Stomach (tissue), 9 donors: ENCODE results near the gene MCM5. TPM values are rescaled to one million over a fixed set of nuclear protein-coding genes. Genes with fewer than 3 reads are reported as not detected.

Source experiments
- DNase-seq, 2 donors: peaks; one replicate each; pipeline versions ENCODE4 v3.0.0 to v3.0.0-alpha.2; 2013 to 2019
- H3K27ac ChIP-seq, 5 donors: fragments of 200-600 bp in 4 of 5; sonication (generic) in 4 of 5; one replicate each; pipeline ENCODE4 v1.5.1; 2013 to 2019; ENCODE audit warnings: mild to moderate bottlenecking in 1 of 5, moderate library complexity in 1 of 5
- H3K27me3 ChIP-seq, 3 donors: fragments of 200-600 bp; sonication (generic); one replicate each; pipeline ENCODE4 v1.5.1; 2017 to 2019; ENCODE audit warnings: mixed run types in 1 of 3
- H3K36me3 ChIP-seq, 4 donors: fragments of 200-600 bp; sonication (generic); 1 replicate in 3 of 4; 2 replicates in 1 of 4; pipeline ENCODE4 v1.5.1; 2016 to 2019
- H3K4me1 ChIP-seq, 4 donors: fragments of 200-600 bp; sonication (generic); one replicate each; pipeline ENCODE4 v1.5.1; 2016 to 2019
- H3K4me3 ChIP-seq, 4 donors: fragments of 200-600 bp; sonication (generic) in 3 of 4; one replicate each; pipeline ENCODE4 v1.5.1; 2016 to 2019; ENCODE audit warnings: mild to moderate bottlenecking in 1 of 4
- H3K9me3 ChIP-seq, 4 donors: fragments of 200-600 bp; sonication (generic); one replicate each; pipeline ENCODE4 v1.5.1; 2016 to 2019
- CTCF ChIP-seq, 7 experiments: fragments of 450-650 bp in 4 of 7; fragments of 200-600 bp in 3 of 7; sonication (generic) in 3 of 7; IDR thresholded peaks; one replicate each; pipeline ENCODE4 v1.5.1; 2016 to 2019; ENCODE audit warnings: antibody characterized with exemption in 7 of 7, control low read depth in 2 of 7, mild to moderate bottlenecking in 1 of 7
- EP300 ChIP-seq: sonication (generic); formaldehyde crosslinking; IDR thresholded peaks from one replicate; pipeline ENCODE4 v1.6.1; 2017; ENCODE audit warnings: antibody characterized with exemption
- POLR2A ChIP-seq, 4 donors: fragments of 450-650 bp; IDR thresholded peaks; one replicate each; pipeline ENCODE4 v1.6.1; 2016; ENCODE audit warnings: antibody characterized with exemption in 4 of 4, control low read depth in 2 of 4, mild to moderate bottlenecking in 1 of 4, moderate library complexity in 1 of 4
- POLR2AphosphoS5 ChIP-seq, 3 donors: sonication (generic); formaldehyde crosslinking; IDR thresholded peaks; one replicate each; pipeline ENCODE4 v1.6.1; 2016; ENCODE audit warnings: antibody characterized with exemption in 3 of 3
- WGBS, 5 donors: extraction: QIAGEN DNeasy Blood & Tissue Kit in 3 of 5; methylation state at CpG; one replicate each; pipeline versions ENCODE4 v1.1.5 to v1.1.7; 2013 to 2018; 5-methylcytosine and 5-hydroxymethylcytosine counted together
- intact Hi-C: fragments of 100-400 bp; cut with DNase I; formaldehyde crosslinking; loops from one replicate; pipeline ENCODE4 v1.15.1; 2023; ENCODE audit warnings: low total_unique reads
- polyA plus RNA-seq, 3 donors: library from polyadenylated mRNA; stranded (reverse); fragments of 200-250 nt; gene quantifications; one replicate each; pipeline ENCODE4 v1.2.3, GENCODE V29; 2013
- total RNA-seq, 5 donors: library from RNA; depleted of rRNA; stranded (reverse); fragments of >200 nt; gene quantifications; one replicate each; pipeline versions ENCODE4 v1.1.0 to v1.2.3, GENCODE V29; 2014 to 2016
- donor health status: healthy with polysubstance abuse.
- donor health status: Bipolar disorder and iron deficiency.
- donor health status: healthy.

The MCM5 gene
- total and polyA plus RNA-seq, 8 donors: 13.0 to 74.5 (median 19.1) TPM

DNA sequence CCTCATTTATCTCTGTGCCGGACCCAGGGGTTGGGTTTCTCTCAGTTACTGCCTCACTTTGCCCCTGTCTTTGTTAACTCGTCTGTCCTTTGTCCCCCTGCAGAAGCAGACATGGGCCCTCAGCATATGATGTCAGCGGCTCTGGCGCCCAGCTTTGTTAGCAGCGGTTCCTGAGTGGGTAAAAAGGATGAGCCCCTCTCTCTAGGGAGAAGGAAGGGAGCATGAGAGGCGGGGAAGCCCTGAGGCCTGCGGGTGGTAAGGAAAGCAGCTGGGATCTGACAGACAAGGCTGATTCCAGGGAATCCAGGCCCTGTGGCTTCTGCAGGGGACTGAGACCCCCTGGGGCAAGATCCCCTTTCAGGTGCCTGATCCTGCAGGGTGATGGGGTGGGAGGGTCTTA is 51.7 kb downstream of the MCM5 start:
- 78 to 88% (median 84%) methylated on average over 7 of the region's 7 CpGs for WGBS, 5 donors
- Histone ChIP-seq H3K4me3 (no peak overlapping the region), H3K9me3 (no peaks in the 10 kb centered on the region), H3K27me3 (no peaks in the 10 kb centered on the region), H3K4me1 (peaks cover 4 to 26% (median 18%) of the 10 kb centered on the region in 4 donors), H3K27ac (peak overlapping the region; percentile 54 to 86 (median 82)), H3K36me3 (no peaks in the 10 kb centered on the region)
- no peak for DNase-seq
- intact Hi-C loops: no loop called here
- TF ChIP-seq CTCF (IDR thresholded peaks at IDR 0.05): no peak
- TF ChIP-seq POLR2AphosphoS5 (IDR thresholded peaks at IDR 0.05): no peak
- no peak for TF ChIP-seq EP300
- no peak for TF ChIP-seq POLR2A (IDR thresholded peaks at IDR 0.05)

DNA sequence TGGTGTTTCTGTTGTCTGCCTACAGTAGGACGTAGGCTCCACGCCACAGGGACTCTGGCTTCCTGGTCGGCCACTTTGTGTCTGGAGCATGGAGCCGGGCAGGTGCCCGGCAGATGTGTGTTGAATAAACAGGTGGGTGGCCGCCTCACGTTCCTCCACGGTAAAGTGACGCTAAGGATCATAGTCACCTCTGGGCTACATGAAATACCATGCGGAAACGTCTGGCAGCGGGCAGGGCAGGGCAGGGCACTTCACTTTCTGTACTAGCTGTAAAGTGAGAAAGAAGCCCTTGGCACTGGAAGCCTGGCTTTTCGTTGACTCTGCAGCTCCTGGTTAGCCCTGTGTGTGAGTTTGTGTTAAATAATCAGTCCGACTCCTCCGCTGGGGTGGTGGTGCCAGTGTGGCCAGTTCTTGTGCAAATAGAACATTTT is 52.4 kb downstream of the MCM5 start:
- no peaks in the 10 kb centered on the region for H3K36me3 ChIP-seq
- DNase-seq: peak; percentile 79 to 86
- intact Hi-C loops: no loop called here
- WGBS, 5 donors: 36 to 56% (median 43%) methylated on average over 10 to 15 of the region's 15 CpGs
- H3K27me3 ChIP-seq: no peaks in the 10 kb centered on the region
- no peak overlapping the region for H3K4me3 ChIP-seq
- no peaks in the 10 kb centered on the region for H3K9me3 ChIP-seq
- peak overlapping the region; percentile 54 to 86 (median 82) for H3K27ac ChIP-seq
- H3K4me1 ChIP-seq: peaks cover 4 to 26% (median 18%) of the 10 kb centered on the region in 4 donors
- TF ChIP-seq POLR2A (IDR thresholded peaks at IDR 0.05) (no peak), EP300 (no peak), CTCF (IDR thresholded peaks at IDR 0.05) (no peak), POLR2AphosphoS5 (IDR thresholded peaks at IDR 0.05) (peak in 2 of 3 donors; percentile 9 to 32)

- Histone ChIP-seq H3K9me3 (no peaks in the 10 kb centered on the region), H3K27me3 (no peaks in the 10 kb centered on the region), H3K4me3 (no peak overlapping the region), H3K27ac (peak overlapping the region; percentile 54 to 86 (median 82)), H3K36me3 (no peaks in the 10 kb centered on the region), H3K4me1 (peaks cover 4 to 26% (median 15%) of the 10 kb centered on the region in 4 donors)
- 48 to 70% (median 65%) methylated on average over 12 to 13 of the region's 13 CpGs for WGBS, 5 donors
- no peak for TF ChIP-seq EP300
- no peak for TF ChIP-seq CTCF (IDR thresholded peaks at IDR 0.05)
- TF ChIP-seq POLR2AphosphoS5 (IDR thresholded peaks at IDR 0.05): no peak
- no peak for TF ChIP-seq POLR2A (IDR thresholded peaks at IDR 0.05)
- intact Hi-C loops: no loop called here
- no peak for DNase-seq
Observed at GRCh38 chr22:35452810-35453743, 53.1 kb downstream of the MCM5 start.

- no peaks in the 10 kb centered on the region for H3K9me3 ChIP-seq
- H3K36me3 ChIP-seq: no peaks in the 10 kb centered on the region
- no peak overlapping the region for H3K27ac ChIP-seq
- TF ChIP-seq POLR2AphosphoS5 (IDR thresholded peaks at IDR 0.05) (no peak), CTCF (IDR thresholded peaks at IDR 0.05) (no peak), EP300 (no peak), POLR2A (IDR thresholded peaks at IDR 0.05) (no peak)
- no peak for DNase-seq
- intact Hi-C loops: no loop called here
- H3K4me3 ChIP-seq: no peak overlapping the region
- H3K27me3 ChIP-seq: no peaks in the 10 kb centered on the region
- peaks cover 4 to 26% (median 15%) of the 10 kb centered on the region in 4 donors for H3K4me1 ChIP-seq
- WGBS, 5 donors: 70 to 74% (median 72%) methylated on average over 8 to 9 of the region's 9 CpGs
Observed at GRCh38 chr22:35454416-35455054, 54.6 kb downstream of the MCM5 start.
